Measurements from ENCODE around the gene IPO9.

IPO9 gene

GRCh38 chr1:201828820-201829774 is at the start of gene IPO9:
IPO9 (plus strand) TSS chr1:201829157; CDS start chr1:201829210, 53 bp downstream.
- peak; percentile 48 for DNase-seq

- DNase-seq = no peak
Observed at GRCh38 chr1:201779351-201779880, 49.5 kb upstream of the IPO9 start.

- no peak for DNase-seq
Observed at GRCh38 chr1:201780952-201781351, 48.0 kb upstream of the IPO9 start.

- DNase-seq = no peak
Observed at GRCh38 chr1:201781437-201781836, 47.5 kb upstream of the IPO9 start.

- no peak for DNase-seq
Observed at GRCh38 chr1:201782353-201782752, 46.6 kb upstream of the IPO9 start.

DNA sequence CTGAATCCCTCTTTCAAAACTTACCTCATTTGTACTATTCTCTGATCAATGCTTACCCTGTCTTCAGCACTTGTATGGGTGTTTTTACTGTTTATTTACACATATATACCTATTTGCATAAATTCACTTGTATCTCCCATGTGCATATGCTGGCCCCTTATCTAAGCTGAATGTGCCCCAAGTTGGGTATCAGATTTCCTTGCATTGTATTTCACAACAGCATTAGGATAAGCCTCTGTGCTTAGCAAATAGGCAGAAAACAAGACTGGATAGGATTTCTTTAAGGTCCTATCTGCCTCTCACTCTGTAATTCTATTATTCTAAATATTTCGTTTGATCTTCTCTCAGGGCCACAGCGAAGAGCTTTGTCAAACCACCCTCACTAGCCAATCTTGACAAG is 45.9 kb upstream of the IPO9 start:
- no peak for DNase-seq

DNA sequence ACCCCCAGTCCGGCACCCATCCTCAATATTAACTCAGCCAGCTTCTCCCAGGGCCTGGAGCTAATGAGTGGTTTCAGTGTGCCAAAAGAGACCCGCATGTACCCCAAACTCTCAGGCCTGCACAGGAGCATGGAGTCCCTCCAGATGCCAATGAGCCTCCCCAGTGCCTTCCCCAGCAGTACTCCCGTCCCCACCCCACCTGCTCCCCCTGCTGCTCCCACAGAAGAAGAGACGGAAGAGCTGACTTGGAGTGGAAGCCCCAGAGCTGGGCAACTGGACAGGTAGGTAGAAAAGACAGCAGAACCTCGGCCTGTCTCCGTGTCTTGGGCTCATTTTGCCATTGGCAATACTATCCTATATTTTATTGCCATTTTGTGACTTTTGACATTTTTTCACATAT is 45.4 kb upstream of the IPO9 start:
- no peak for DNase-seq

GRCh38 chr1:201785291-201785690 is 43.7 kb upstream of the IPO9 start:
- DNase-seq = no peak

- DNase-seq = no peak
Observed at GRCh38 chr1:201786824-201787223, 42.1 kb upstream of the IPO9 start.

DNA sequence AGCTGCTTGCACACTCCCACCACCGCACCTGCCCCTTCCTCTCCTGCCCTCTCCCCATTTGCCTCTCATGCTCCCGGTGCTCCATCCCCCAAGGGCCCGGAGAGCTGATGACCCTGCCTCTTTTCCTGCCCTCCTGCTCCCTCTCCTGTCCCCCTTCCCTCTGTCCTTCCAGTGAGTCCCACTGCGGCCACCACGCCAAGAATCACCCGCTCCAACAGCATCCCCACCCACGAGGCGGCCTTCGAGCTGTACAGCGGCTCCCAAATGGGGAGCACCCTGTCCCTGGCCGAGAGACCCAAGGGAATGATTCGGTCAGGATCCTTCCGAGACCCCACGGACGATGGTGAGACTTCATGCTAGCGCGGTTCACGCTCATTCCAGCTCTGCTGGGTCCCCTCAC is 40.7 kb upstream of the IPO9 start:
- DNase-seq = no peak

DNA sequence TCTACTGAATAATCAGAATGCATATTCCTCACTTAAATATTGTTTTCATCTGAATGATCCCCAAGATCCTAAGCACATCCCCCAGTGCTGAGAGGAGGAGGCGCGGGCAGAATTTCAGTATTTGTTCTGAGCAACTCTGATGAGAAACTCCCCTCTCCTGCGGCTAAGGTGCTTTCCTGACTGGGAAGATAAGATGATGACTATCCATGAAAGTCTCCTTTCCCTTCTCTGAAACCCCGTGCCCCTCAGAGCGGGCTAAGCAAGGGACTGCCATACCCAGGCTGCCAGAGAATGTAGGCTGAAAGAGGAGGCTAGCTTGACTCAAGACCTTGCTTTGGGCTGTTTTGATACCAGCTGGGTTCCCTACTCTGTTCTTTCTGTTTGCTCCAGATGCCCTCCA is 39.7 kb upstream of the IPO9 start:
- no peak for DNase-seq

DNA sequence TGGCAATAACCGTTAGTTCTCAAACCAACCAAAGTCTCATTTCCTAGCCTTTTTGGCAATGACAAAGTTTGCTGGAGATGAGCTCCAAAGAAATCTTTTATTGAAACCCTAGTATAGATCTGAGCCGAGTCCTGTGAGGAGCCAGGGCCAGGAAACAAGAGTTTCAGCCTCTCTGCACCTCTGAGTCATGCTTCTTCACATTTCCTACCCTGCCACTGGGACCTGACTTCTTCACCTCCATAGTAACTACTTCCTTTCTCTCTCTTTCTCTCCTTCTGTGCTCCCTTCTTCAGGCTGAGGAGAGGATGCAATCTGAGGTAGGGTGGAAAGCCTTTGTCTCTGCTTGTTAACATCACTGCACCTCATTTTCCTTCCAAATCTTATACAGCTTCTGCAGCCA is 38.7 kb upstream of the IPO9 start:
- DNase-seq = no peak

GRCh38 chr1:201791051-201791778 is 37.7 kb upstream of the IPO9 start:
- no peak for DNase-seq

DNA sequence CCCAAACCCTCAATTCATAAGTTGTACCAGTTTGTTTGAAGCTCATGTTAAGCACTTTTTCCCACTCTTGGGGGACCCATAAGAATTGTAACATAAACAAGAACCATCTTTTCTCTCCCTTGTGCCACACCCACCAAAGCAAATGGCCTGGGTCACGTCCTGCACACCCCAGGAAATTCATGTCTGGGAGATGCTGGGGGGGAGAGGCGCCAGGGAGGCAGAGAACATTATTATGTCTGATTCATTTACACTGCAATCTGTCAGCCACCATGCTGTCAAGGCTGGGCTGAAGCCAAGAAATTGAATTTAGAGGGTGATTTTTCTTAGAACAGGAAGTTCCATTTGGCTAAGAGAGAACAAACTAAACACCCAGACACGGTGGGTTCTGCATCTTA is 37.2 kb upstream of the IPO9 start:
- DNase-seq = no peak

- peak; percentile 54 for DNase-seq
Observed at GRCh38 chr1:201792534-201793305, 36.2 kb upstream of the IPO9 start.

DNA sequence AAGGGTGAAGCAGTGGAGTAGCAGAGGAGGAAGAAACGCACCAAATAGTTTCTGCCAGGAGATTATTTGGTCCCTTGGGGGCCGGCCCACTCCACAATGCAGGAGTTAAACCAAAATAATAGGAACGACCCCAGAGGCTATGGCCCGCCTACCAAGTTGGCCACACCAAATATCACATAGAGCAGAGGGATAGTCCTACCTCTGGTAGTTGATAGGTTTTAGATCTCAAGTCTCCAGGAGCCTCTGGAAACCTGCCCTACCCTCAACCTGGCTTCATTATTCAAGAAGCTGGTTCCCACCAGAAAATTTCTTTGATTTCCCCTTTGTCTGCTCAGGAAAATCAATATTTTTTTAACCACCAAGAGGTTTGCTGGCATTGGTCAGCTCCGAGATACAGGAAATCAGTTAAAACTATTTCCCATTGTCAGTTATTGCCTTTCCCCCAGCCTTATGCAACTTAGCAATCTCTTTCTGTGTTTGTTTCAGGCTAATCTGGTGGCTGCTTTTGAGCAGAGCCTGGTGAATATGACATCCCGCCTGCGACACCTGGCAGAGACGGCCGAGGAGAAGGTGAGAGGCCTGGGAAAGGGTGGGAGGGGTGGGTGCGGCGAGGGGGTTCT is 35.5 kb upstream of the IPO9 start:
- DNase-seq = no peak

- no peak for DNase-seq
Observed at GRCh38 chr1:201795066-201795465, 33.9 kb upstream of the IPO9 start.

DNA sequence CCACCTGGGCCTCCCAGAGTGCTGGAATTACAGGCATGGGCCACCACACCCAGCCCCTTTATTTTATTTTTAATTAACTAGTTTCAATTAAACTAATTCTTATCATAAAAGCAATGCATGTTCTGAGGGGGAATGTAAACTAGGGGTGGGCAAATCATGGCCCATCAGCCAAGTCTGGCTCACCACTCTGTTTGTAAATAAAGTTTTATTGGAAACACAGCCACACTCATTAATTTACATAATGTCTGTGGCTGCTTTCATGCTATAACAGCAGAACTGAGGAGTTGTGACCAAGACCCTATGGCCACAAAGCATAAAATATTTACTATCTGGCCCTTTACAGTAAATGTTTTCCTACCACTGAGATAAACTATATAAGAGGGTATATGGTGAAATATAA is 28.7 kb upstream of the IPO9 start:
- no peak for DNase-seq

DNA sequence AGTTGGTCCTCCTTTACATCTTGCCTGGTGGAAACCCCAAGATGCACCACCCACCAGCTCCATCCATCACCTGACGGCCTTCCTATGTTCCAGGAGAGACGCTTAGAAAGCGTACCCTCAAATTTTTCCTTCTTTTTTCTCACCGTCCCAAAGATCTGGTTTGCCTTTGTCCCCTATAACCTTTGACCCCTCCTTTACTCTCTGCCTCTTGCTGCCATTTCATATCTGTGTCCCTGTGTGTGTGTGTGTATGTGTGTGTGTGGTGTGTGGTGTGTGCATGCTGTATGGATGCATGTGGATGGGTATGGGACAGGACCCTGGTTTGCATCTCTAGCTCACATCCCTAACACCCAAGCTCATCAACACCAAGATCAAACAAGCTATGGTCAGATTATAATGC is 22.2 kb upstream of the IPO9 start:
- DNase-seq = no peak

GRCh38 chr1:201807958-201808632 is 20.9 kb upstream of the IPO9 start:
- DNase-seq = no peak

DNA sequence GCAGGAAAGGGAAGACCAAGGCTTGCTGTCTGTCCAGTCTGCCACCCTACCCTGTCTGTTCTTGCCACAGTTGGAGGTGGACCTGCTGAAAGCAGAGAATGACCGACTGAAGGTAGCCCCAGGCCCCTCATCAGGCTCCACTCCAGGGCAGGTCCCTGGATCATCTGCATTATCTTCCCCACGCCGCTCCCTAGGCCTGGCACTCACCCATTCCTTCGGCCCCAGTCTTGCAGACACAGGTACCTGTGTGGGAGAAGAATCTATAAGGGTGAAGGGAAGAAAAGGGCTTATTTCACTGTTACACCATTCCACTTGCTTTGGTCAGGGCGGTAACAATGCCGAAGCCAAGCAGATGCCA is 20.3 kb upstream of the IPO9 start:
- DNase-seq = no peak

GRCh38 chr1:201809876-201810275 is 19.1 kb upstream of the IPO9 start:
- DNase-seq = no peak
